ENCODE data around the gene ADAMTS6.

The ADAMTS6 gene

DNA sequence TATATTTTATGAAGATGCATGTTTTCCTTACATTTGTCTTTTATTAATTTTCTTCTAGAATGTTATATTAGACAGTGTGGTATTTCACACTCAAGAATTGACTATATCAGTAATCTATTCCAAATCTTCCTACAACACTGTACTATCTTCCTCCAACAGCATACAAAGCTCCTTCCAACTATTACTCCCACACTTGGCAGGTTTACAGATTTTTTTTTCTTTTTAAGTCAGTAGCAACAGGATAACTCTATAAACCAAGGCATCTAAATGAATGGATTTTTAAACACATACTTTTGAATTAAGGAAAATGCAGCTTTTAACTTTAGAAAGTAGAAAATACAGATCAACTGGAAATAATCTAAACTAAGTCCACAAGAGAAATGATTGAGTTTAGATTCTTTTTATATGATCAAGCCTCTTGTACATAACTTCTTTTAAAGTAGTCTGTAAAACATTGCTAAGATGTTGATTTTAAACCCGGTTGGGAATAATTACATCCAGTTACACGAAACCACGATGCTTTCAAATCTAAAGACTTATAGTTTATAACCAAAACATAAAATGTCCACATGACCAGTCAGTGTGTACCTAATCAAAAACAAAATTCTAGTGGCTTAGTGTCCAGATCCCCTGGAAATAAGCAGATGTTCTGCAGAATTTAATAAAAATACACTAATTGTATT is 281.6 kb downstream of the ADAMTS6 start:
- no peak overlapping the region for H3K27ac ChIP-seq
- TF ChIP-seq, protein P1, sequence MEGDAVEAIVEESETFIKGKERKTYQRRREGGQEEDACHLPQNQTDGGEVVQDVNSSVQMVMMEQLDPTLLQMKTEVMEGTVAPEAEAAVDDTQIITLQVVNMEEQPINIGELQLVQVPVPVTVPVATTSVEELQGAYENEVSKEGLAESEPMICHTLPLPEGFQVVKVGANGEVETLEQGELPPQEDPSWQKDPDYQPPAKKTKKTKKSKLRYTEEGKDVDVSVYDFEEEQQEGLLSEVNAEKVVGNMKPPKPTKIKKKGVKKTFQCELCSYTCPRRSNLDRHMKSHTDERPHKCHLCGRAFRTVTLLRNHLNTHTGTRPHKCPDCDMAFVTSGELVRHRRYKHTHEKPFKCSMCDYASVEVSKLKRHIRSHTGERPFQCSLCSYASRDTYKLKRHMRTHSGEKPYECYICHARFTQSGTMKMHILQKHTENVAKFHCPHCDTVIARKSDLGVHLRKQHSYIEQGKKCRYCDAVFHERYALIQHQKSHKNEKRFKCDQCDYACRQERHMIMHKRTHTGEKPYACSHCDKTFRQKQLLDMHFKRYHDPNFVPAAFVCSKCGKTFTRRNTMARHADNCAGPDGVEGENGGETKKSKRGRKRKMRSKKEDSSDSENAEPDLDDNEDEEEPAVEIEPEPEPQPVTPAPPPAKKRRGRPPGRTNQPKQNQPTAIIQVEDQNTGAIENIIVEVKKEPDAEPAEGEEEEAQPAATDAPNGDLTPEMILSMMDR (conservative IDR thresholded peaks at IDR 0.05): no peak

DNA sequence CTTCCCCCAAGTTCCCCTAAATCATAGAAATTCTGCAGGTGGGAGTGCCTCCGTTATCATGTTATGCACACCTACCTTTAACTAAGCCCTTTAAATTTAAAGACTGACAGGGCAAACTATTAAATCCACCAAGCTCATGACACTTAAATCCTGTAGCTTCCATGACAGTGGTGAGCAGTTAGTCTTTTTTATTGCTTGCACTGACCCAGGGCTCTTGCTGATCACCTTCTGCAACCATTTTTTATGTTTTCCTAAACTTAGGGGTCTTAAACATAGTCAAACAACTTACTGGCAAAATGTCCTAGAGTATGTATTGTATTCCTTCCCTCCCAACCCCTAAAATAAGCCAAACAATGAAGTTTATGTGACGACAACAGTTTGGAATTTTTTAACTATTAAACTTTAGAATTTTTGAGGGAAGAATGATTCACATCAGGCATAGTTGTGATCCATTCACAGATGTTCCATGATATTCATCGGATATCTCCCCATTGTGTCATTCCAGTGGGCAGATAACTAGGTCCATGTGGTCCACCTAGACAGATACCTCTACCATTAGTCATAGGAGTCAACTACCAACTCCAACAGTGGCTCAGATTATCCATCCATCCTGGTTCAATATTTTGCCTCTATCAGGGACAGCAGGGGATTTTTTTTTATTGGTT is 283.1 kb downstream of the ADAMTS6 start:
- TF ChIP-seq, protein P1 (conservative IDR thresholded peaks at IDR 0.05): no peak
- H3K27ac ChIP-seq: no peak overlapping the region

DNA sequence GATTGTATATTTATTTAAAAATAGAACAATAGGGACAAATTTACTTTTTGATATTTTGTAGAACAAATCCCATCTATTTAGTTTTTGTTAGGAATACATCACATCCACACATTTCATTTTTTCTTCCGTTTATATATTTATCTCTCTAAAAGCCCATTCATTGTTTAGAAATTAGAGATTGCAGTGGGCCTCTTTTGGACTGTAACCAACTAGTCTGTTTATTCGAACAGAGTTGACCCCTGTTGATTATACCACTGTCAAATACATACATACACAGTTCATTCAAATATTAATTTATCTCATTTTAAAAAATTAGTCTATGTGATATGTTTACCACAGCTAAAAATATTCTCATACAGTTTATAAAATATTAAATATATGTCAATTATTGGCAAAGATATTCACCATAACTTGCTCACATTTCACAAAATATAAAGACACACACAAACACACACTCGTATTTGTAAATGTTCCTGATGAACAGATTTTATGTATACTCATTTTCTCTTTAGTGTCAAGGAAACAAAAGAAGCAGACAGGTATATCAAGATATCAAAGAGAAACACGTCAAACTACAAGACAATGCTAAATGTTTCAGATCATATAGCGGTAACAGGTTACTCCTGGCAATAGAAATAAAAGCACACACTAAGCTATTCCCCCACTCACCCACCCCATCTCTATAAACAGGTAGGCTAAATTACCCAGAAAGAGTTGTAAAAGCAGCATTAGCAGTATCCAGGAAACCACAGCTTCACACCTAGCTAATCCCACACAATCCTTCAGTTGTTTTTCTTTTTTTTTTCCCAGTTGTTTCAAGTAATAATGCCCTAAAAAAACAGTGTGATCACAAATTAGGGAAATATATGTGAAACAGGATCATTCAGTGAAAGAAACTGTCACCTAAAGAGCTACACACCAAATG is 283.9 kb downstream of the ADAMTS6 start:
- H3K27ac ChIP-seq: no peak overlapping the region
- TF ChIP-seq, protein P1 (conservative IDR thresholded peaks at IDR 0.05): no peak

DNA sequence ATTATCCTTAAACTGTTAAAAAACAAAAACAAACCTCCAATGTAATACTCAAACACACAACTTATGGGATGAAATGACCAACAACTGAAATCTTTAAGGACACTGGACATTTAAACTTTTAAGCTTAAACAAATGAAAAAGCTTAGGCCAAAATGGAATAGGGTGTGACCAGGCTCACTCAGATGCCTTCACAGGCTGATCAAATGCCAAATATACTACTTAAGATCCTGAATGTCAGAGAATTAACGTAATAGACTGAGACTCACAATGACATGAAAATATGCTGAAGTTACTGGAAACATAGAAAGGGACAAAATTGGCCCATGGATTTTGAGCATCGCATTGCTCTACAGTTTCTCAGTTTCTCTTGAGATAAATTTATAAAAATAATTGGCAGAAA is 286.8 kb downstream of the ADAMTS6 start:
- TF ChIP-seq, protein P1 (conservative IDR thresholded peaks at IDR 0.05): no peak
- H3K27ac ChIP-seq: no peak overlapping the region

DNA sequence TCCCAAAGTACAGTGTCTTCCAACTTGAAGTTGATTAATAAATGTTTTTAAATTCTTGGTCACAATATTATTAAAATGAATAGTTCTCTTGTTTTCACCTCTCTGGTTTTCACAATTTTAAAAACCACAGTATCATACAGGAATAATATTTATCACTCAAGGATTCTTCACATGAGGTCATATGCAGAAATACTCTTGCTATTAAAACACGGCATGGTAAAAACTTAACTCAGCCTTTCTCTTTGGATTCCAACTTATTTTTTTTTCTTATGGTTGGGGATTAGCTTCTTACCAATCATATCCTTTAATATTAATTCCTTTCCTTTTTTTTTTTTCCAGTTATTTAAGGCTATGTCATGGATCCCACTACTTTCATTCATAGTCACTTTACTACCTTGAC is 289.4 kb downstream of the ADAMTS6 start:
- no peak overlapping the region for H3K27ac ChIP-seq
- TF ChIP-seq, protein P1 (conservative IDR thresholded peaks at IDR 0.05): no peak

DNA sequence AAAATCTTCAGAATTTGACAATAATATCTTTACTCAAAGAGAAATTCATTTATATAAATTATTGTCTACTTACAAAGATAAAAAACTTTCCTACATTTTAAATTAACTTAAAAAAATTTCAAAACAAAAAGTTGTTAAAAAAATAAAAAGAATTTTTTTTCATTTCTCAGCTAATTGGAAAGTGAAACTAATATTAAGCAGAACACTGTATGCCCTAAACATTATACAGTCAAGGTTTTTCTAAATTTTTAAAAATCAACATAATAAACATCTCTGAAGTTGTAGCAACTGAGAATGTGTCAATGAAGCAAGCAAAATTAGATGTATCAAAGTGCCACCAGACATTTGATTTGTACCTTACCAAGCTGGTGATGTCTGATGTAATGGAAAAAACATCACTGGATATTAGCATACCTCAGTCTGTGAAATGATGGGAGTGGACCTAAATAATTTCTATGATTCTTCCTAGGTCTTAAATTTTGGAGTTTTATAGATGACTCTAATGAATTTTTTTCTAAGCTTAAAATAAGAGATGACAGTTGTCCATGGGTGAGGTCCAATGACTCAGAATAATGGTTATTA is 290.1 kb downstream of the ADAMTS6 start:
- TF ChIP-seq, protein P1 (conservative IDR thresholded peaks at IDR 0.05): no peak
- H3K27ac ChIP-seq: no peak overlapping the region

All from VCaP (cell line).